Nephron progenitor cell (in vitro differentiated cells): ENCODE measurements around the gene DMRTA2.
A peak's percentile ranks its signal among the peaks of the same experiment; 100 is the strongest.

Source experiments
- DNase-seq: peaks from one replicate; pipeline ENCODE4 v3.0.0; 2021
- H3K27ac Mint-ChIP-seq: 2 replicates; pipeline ENCODE4 v1.8.0; 2021; ENCODE audit warnings: mild to moderate bottlenecking, moderate library complexity, mixed read lengths
- H3K27me3 Mint-ChIP-seq: 2 replicates; pipeline ENCODE4 v1.8.0; 2021; ENCODE audit warnings: mild to moderate bottlenecking, low read depth, mixed read lengths; ENCODE audit not compliant: poor library complexity
- H3K36me3 Mint-ChIP-seq: 2 replicates; pipeline ENCODE4 v1.8.0; 2021; ENCODE audit warnings: low read depth, mixed read lengths
- H3K4me1 Mint-ChIP-seq: 2 replicates; pipeline ENCODE4 v1.8.0; 2021; ENCODE audit warnings: mixed read lengths
- H3K4me3 Mint-ChIP-seq: 2 replicates; pipeline ENCODE4 v1.8.0; 2021; ENCODE audit warnings: mild to moderate bottlenecking, moderate library complexity, mixed read lengths
- H3K9me3 Mint-ChIP-seq: 2 replicates; pipeline ENCODE4 v1.8.0; 2021; ENCODE audit warnings: mild to moderate bottlenecking, moderate library complexity, mixed read lengths
- CTCF ChIP-seq: fragments of 200-600 bp; sonication (generic); IDR thresholded peaks from 2 replicates; pipeline ENCODE4 v1.5.0; 2021; ENCODE audit warnings: antibody characterized with exemption

DMRTA2 gene

DNA sequence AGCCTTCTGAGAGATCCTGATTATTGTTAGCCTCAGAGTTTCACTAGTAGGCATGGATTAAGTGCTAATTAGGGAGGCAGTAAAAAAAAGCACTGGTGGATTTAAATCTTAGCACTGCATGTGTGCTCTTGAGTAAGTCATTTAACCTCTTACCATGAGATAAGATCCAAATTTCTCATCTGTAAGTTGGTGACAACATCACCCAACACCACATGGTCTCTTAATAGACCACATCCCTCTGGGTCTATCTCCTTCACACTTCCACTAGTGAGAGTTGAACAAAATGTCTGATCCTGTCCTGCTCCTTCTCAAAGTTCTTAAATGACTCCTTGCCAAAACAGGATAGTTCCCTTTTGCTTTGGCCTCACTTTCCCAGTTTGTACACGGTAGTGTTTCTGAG lies 29.5 kb upstream of the DMRTA2 start:
- Mint-ChIP-seq H3K4me1 (no peaks in the 10 kb centered on the region), H3K4me3 (no peak overlapping the region), H3K27me3 (no peaks in the 10 kb centered on the region), H3K36me3 (no peaks in the 10 kb centered on the region), H3K27ac (peak overlapping the region; percentile 60), H3K9me3 (no peaks in the 10 kb centered on the region)
- DNase-seq = no peak
- no peak for TF ChIP-seq CTCF

GRCh38 chr1:50450861-50451653 lies 27.8 kb upstream of the DMRTA2 start:
- no peak for TF ChIP-seq CTCF
- Mint-ChIP-seq H3K27me3 (no peaks in the 10 kb centered on the region), H3K4me3 (no peak overlapping the region), H3K27ac (no peak overlapping the region), H3K4me1 (no peaks in the 10 kb centered on the region), H3K9me3 (no peaks in the 10 kb centered on the region), H3K36me3 (no peaks in the 10 kb centered on the region)
- no peak for DNase-seq

- Mint-ChIP-seq H3K4me3 (no peak overlapping the region), H3K36me3 (no peaks in the 10 kb centered on the region), H3K27ac (no peak overlapping the region), H3K4me1 (no peaks in the 10 kb centered on the region), H3K27me3 (no peaks in the 10 kb centered on the region), H3K9me3 (no peaks in the 10 kb centered on the region)
- DNase-seq = no peak
- no peak for TF ChIP-seq CTCF
Observed at GRCh38 chr1:50447961-50448360, 24.7 kb upstream of the DMRTA2 start.

- TF ChIP-seq CTCF = no peak
- no peaks in the 10 kb centered on the region for H3K27me3 Mint-ChIP-seq
- no peaks in the 10 kb centered on the region for H3K4me1 Mint-ChIP-seq
- peaks cover 25% of the 10 kb centered on the region for H3K36me3 Mint-ChIP-seq
- H3K27ac Mint-ChIP-seq = no peak overlapping the region
- no peak for DNase-seq
- H3K9me3 Mint-ChIP-seq = no peaks in the 10 kb centered on the region
- no peak overlapping the region for H3K4me3 Mint-ChIP-seq
Observed at GRCh38 chr1:50441183-50441582, 17.9 kb upstream of the DMRTA2 start.

DNA sequence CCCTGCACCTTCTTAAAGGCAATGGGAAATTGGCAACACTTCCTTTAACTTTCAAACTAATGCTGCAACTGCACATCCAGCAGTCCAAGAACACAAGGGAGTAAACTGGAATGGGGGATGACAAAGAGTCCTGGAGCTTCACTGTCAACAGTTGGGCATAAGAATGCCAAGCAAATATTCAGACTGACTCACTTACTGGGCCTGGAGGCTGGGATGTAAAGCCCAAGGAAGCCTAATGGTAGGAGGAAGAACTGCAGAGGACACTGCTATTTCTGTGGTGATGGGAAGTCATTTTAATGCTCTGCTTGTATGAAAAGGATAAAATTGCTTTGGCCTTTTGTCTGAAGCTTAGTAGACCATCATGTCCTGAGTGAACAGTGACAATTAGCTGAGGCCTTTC lies 15.7 kb upstream of the DMRTA2 start:
- H3K4me3 Mint-ChIP-seq = no peak overlapping the region
- no peak overlapping the region for H3K27ac Mint-ChIP-seq
- H3K27me3 Mint-ChIP-seq = peaks cover 11% of the 10 kb centered on the region
- H3K9me3 Mint-ChIP-seq = no peaks in the 10 kb centered on the region
- H3K36me3 Mint-ChIP-seq = peaks cover 30% of the 10 kb centered on the region
- DNase-seq = no peak
- TF ChIP-seq CTCF = no peak
- H3K4me1 Mint-ChIP-seq = no peaks in the 10 kb centered on the region

DNA sequence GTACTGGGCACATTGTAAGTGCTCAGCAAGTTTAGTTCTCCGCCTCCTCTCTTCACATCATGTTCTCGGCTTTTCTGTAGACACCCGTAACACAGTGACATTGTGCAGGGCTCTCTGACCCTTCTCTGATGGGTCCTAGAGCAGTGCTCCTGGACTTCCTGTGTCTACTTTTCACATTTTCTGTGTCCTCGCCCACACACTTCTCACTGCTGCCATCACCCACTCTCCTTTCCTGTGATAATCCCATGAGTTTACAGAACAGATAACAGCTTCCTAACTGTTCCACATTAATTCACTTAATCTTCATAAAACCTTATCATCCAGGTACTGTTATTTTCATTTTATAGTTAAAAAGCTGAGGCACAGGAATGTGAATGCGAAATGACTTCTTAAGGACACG lies 13.2 kb upstream of the DMRTA2 start:
- no peak for TF ChIP-seq CTCF
- no peak for DNase-seq
- no peaks in the 10 kb centered on the region for H3K4me1 Mint-ChIP-seq
- H3K4me3 Mint-ChIP-seq = no peak overlapping the region
- no peaks in the 10 kb centered on the region for H3K9me3 Mint-ChIP-seq
- H3K36me3 Mint-ChIP-seq = peaks cover 30% of the 10 kb centered on the region
- no peak overlapping the region for H3K27ac Mint-ChIP-seq
- H3K27me3 Mint-ChIP-seq = peaks cover 35% of the 10 kb centered on the region
